Loucy (cell line): ENCODE data around the gene MOB3B.

Experiments used
- EZH2phosphoT487 ChIP-seq: fragments of 200-600 bp; IDR thresholded peaks from 2 replicates; pipeline ENCODE4 v1.6.1; 2018; ENCODE audit warnings: antibody characterized with exemption, mild to moderate bottlenecking, moderate library complexity, borderline replicate concordance
- TF ChIP-seq, protein P1 (sequence below): fragments of 200-600 bp; sonication (generic); conservative IDR thresholded peaks from 2 replicates; pipeline ENCODE4 v1.5.1; 2014; ENCODE audit warnings: mild to moderate bottlenecking, antibody characterized with exemption, low read length

DNA sequence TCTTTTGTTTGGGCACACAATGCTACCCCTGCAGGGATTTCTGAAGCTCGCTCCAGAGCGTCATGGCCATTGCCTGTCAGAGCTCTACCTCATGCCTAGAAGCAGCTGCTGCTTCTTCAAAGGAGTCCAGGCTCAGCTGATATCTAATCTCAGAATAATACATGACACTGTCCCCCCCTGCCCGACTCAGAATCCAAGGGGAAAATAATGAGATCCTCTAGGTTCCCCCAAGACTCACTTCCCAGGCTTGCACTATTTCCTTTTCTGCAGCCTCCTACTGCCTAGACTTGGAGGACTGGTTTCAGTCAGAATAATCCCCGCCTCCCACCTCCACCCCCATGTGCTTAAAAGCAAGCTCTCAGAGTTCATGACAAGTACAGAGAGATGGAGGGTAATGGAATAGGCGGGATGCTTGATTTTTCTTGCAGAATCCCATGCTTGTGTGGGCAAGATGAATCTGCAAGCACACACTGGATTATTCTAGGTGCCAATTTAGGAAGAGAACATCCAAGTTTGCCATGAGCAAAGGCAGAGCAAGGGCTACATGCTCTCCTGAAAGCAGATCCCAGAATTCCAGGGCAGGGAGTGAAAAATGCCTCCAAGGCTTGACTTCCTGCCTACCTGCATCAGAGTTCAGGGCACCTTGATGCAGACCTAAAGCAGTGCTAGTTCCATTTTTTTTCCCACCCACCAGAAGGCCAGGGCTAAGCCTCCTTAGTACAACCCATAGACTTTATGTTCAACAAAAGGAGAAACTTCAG lies 102.9 kb downstream of the MOB3B start:
- TF ChIP-seq, protein P1, sequence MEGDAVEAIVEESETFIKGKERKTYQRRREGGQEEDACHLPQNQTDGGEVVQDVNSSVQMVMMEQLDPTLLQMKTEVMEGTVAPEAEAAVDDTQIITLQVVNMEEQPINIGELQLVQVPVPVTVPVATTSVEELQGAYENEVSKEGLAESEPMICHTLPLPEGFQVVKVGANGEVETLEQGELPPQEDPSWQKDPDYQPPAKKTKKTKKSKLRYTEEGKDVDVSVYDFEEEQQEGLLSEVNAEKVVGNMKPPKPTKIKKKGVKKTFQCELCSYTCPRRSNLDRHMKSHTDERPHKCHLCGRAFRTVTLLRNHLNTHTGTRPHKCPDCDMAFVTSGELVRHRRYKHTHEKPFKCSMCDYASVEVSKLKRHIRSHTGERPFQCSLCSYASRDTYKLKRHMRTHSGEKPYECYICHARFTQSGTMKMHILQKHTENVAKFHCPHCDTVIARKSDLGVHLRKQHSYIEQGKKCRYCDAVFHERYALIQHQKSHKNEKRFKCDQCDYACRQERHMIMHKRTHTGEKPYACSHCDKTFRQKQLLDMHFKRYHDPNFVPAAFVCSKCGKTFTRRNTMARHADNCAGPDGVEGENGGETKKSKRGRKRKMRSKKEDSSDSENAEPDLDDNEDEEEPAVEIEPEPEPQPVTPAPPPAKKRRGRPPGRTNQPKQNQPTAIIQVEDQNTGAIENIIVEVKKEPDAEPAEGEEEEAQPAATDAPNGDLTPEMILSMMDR, result no peak
- no peak for TF ChIP-seq EZH2phosphoT487
